K562 (cell line): ENCODE measurements around the gene CLCF1. TPM values are rescaled to one million over a fixed set of nuclear protein-coding genes. Genes with fewer than 3 reads are reported as not detected.

Experiments used
- ARID1B ChIP-seq: fragments of 450-650 bp; IDR thresholded peaks from 2 replicates; pipeline ENCODE4 v1.6.1; 2016; ENCODE audit warnings: antibody characterized with exemption, mild to moderate bottlenecking, inconsistent platforms
- ASH1L ChIP-seq: fragments of 450-650 bp; IDR thresholded peaks from 2 replicates; pipeline ENCODE4 v1.6.1; 2018; ENCODE audit warnings: borderline replicate concordance, mild to moderate bottlenecking, low read depth; ENCODE audit not compliant: partially characterized antibody
- CBX8 ChIP-seq: fragments of 200-600 bp; sonication (generic); IDR thresholded peaks from 2 replicates; pipeline ENCODE4 v1.6.1; 2012; ENCODE audit warnings: borderline replicate concordance, mixed run types, low read depth, mild to moderate bottlenecking, moderate library complexity, mixed read lengths, low read length, control low read depth, inconsistent platforms; ENCODE audit not compliant: poor library complexity, severe bottlenecking; ENCODE audit errors: extremely low read depth
- COPS2 ChIP-seq: fragments of 450-650 bp; conservative IDR thresholded peaks from 2 replicates; pipeline ENCODE4 v1.6.1; 2016; ENCODE audit warnings: mild to moderate bottlenecking, moderate library complexity
- CXXC5 ChIP-seq: fragments of 250-450 bp; sonication (Bioruptor Pico); IDR thresholded peaks from 2 replicates; pipeline ENCODE4 v1.8.0; 2022; ENCODE audit warnings: inconsistent platforms, mild to moderate bottlenecking, moderate library complexity
- E2F5 ChIP-seq: sonication (generic); formaldehyde crosslinking; IDR thresholded peaks from 2 replicates; pipeline ENCODE4 v1.8.0; 2022; ENCODE audit warnings: mild to moderate bottlenecking, missing genetic modification reagents
- EGR1 ChIP-seq: fragments of 450-650 bp; conservative IDR thresholded peaks from 2 replicates; pipeline ENCODE4 v1.6.1; 2017; ENCODE audit warnings: mild to moderate bottlenecking
- FOXM1 ChIP-seq, 2 experiments: fragments of 450-650 bp in 1 of 2; sonication (generic) in 1 of 2; formaldehyde crosslinking in 1 of 2; IDR thresholded peaks; 2 replicates each; pipeline versions ENCODE4 v1.6.1 to v1.9.0; 2017 to 2022; ENCODE audit warnings: low read depth in 2 of 2, mild to moderate bottlenecking in 2 of 2, missing genetic modification reagents in 1 of 2, moderate library complexity in 1 of 2
- MTA3 ChIP-seq: fragments of 450-650 bp; formaldehyde crosslinking; IDR thresholded peaks from 2 replicates; pipeline ENCODE4 v1.6.1; 2017; ENCODE audit warnings: mild to moderate bottlenecking, borderline replicate concordance
- MTF1 ChIP-seq: fragments of 250-450 bp; sonication (Bioruptor Pico); IDR thresholded peaks from 2 replicates; pipeline ENCODE4 v1.9.0; 2021; ENCODE audit warnings: moderate library complexity, mild to moderate bottlenecking, inconsistent platforms, borderline replicate concordance
- MYNN ChIP-seq, 2 experiments: sonication (generic); formaldehyde crosslinking in 1 of 2; IDR thresholded peaks; 2 replicates each; pipeline versions ENCODE4 v1.5.0 to v1.6.1; 2016 to 2020; ENCODE audit warnings: antibody characterized with exemption in 1 of 2, missing genetic modification reagents in 1 of 2
- NR4A1 ChIP-seq, 2 experiments: fragments of 250-450 bp in 1 of 2; fragments of 450-650 bp in 1 of 2; sonication (Bioruptor Pico) in 1 of 2; IDR thresholded peaks; 2 replicates each; pipeline versions ENCODE4 v1.4.0 to v1.6.1; 2016 to 2020; ENCODE audit warnings: mild to moderate bottlenecking in 2 of 2, missing compliant biosample characterization in 1 of 2, missing genetic modification characterization in 1 of 2, moderate library complexity in 1 of 2
- SLC30A9 ChIP-seq: fragments of 250-450 bp; sonication (Bioruptor Pico); IDR thresholded peaks from 2 replicates; pipeline ENCODE4 v1.8.0; 2022; ENCODE audit warnings: mild to moderate bottlenecking, moderate library complexity
- TFAP4 ChIP-seq: sonication (generic); formaldehyde crosslinking; IDR thresholded peaks from 2 replicates; pipeline ENCODE4 v1.8.0; 2022; ENCODE audit warnings: missing genetic modification reagents, mild to moderate bottlenecking, moderate library complexity, borderline replicate concordance
- ZNF232 ChIP-seq: sonication (generic); formaldehyde crosslinking; IDR thresholded peaks from 2 replicates; pipeline ENCODE4 v1.8.0; 2022; ENCODE audit warnings: mild to moderate bottlenecking, missing genetic modification reagents
- ZNF830 ChIP-seq: fragments of 250-450 bp; sonication (Bioruptor Pico); IDR thresholded peaks from 2 replicates; pipeline ENCODE4 v1.5.0; 2021; ENCODE audit warnings: mild to moderate bottlenecking
- polyA plus RNA-seq, 8 experiments: library from polyadenylated mRNA; depleted of rRNA in 4 of 8; stranded (reverse) in 5 of 8; unstranded in 3 of 8; fragments of >200 nt; fragmentation: Nextera tagmentation in 2 of 8; fragmentation: Illumina TruSeq in 1 of 8; extraction: Ambion mirVana in 2 of 8; extraction: Trizol in 1 of 8; gene quantifications; 2 replicates each; pipeline versions ENCODE4 v1.2.1 to v1.2.3, GENCODE V29; 2011 to 2014; ENCODE audit warnings: inconsistent platforms in 1 of 8, missing spikeins in 1 of 8
- total RNA-seq, 7 experiments: library from RNA; depleted of rRNA in 6 of 7; stranded (reverse); fragments of >200 nt in 6 of 7; fragmentation: Illumina TruSeq in 2 of 7; extraction: Trizol in 2 of 7; gene quantifications; 2 replicates each; pipeline versions ENCODE4 v1.2.1 to v1.2.3, GENCODE V29; 2011 to 2021; ENCODE audit warnings: low replicate concordance in 1 of 7
- TF ChIP-seq, protein P1 (sequence below): sonication (generic); formaldehyde crosslinking; IDR thresholded peaks from 2 replicates; pipeline ENCODE4 v1.8.0; 2023; ENCODE audit warnings: mild to moderate bottlenecking, missing genetic modification reagents

Gene CLCF1
- total and polyA plus RNA-seq, 9 of the 15 experiments (the other 6 are each of a cell fraction or from before 2014, with no cell fraction given): 0.49 to 5.8 (median 3.0) TPM

DNA sequence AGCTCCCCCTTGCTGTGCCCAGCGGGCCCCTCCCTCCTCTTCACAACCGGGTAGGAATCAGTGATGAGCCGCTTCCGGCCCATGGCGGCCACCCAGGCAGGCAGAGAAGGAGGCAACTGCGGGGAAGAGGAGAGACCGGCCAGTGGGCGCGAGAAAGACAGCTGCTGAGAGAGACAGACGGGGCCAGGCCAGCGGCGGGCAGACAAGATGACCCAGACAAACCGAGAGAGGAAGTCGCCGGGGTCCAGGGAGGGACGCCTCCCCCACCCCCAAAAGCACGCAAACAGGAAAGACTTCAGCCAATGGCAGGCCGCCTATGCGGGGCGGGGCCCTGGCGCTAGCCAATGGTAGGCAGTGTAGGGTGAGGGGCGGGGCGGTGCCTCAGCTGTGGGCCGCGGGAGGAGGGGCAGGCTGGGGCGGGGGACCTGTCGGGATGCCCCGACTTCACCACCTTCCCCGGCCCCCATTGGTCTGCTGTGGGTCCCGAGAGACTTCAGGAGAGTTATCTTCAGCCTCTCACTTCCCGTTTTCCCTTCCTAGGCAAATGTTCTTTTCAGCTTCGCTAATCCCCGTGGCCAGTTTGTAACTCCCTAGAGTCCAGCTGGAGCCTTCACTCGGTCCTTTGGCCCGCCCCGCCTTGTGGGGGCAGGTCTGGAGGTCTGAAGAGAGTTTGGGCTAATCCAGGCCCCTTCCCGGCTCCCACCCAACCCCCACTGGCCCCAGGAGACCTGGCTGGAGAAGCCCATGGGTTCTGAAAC is 19.9 kb downstream of the CLCF1 start, which contains the start of gene POLD4 (continued):
- TF ChIP-seq CBX8: no peak
- no peak for TF ChIP-seq E2F5 (CRISPR knock-in tag)
- TF ChIP-seq ASH1L: peak; percentile 80
- 0 out of 2 replicates have a peak, but pooled peaks have one; percentile 25 for TF ChIP-seq MTA3
- no peak for TF ChIP-seq ZNF830 (CRISPR knock-in tag)
- TF ChIP-seq TFAP4 (CRISPR knock-in tag): peak; percentile 98
- TF ChIP-seq, protein P1, sequence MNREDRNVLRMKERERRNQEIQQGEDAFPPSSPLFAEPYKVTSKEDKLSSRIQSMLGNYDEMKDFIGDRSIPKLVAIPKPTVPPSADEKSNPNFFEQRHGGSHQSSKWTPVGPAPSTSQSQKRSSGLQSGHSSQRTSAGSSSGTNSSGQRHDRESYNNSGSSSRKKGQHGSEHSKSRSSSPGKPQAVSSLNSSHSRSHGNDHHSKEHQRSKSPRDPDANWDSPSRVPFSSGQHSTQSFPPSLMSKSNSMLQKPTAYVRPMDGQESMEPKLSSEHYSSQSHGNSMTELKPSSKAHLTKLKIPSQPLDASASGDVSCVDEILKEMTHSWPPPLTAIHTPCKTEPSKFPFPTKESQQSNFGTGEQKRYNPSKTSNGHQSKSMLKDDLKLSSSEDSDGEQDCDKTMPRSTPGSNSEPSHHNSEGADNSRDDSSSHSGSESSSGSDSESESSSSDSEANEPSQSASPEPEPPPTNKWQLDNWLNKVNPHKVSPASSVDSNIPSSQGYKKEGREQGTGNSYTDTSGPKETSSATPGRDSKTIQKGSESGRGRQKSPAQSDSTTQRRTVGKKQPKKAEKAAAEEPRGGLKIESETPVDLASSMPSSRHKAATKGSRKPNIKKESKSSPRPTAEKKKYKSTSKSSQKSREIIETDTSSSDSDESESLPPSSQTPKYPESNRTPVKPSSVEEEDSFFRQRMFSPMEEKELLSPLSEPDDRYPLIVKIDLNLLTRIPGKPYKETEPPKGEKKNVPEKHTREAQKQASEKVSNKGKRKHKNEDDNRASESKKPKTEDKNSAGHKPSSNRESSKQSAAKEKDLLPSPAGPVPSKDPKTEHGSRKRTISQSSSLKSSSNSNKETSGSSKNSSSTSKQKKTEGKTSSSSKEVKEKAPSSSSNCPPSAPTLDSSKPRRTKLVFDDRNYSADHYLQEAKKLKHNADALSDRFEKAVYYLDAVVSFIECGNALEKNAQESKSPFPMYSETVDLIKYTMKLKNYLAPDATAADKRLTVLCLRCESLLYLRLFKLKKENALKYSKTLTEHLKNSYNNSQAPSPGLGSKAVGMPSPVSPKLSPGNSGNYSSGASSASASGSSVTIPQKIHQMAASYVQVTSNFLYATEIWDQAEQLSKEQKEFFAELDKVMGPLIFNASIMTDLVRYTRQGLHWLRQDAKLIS (CRISPR knock-in tag): 0 out of 2 replicates have a peak, but pooled peaks have one; percentile 25
- no peak for TF ChIP-seq ZNF232 (CRISPR knock-in tag)
- no peak for TF ChIP-seq COPS2
- no peak for TF ChIP-seq MTF1 (CRISPR knock-in tag)
- no peak for TF ChIP-seq NR4A1 (CRISPR knock-in tag; IDR thresholded peaks at IDR 0.05)
- TF ChIP-seq NR4A1 (tag; IDR thresholded peaks at IDR 0.05): no peak
- TF ChIP-seq EGR1: peak; percentile 66
- peak; percentile 38; the same call in 1 of the 2 replicates for TF ChIP-seq FOXM1 (IDR thresholded peaks at IDR 0.05; ENCODE audit: low read depth)
- TF ChIP-seq FOXM1 (CRISPR knock-in tag; IDR thresholded peaks at IDR 0.05; ENCODE audit: low read depth): no peak
- peak; percentile 49; the same call in 1 of the 2 replicates for TF ChIP-seq MYNN (IDR thresholded peaks at IDR 0.05)
- no peak for TF ChIP-seq MYNN (CRISPR knock-in tag; IDR thresholded peaks at IDR 0.05)
- no peak for TF ChIP-seq SLC30A9 (CRISPR knock-in tag)
- TF ChIP-seq CXXC5 (CRISPR knock-in tag): peak; percentile 81
- no peak for TF ChIP-seq ARID1B
